NCI-H2227 (cell line): ENCODE data around the gene PTTG1IP.

Experiments used
- DNase-seq: peaks from one replicate; lab custom pipeline; 2025; ENCODE audit not compliant: unreplicated experiment; lab: John Stamatoyannopoulos, UW

The PTTG1IP gene

GRCh38 chr21:44866780-44867179 lies 6.7 kb downstream of the PTTG1IP start:
- peak; percentile 54 for DNase-seq

GRCh38 chr21:44865561-44866280 lies 7.8 kb downstream of the PTTG1IP start:
- no peak for DNase-seq

- DNase-seq = no peak
These were observed 10.4 kb downstream of the PTTG1IP start for GRCh38 chr21:44862869-44863685.

- DNase-seq = no peak
These were observed 14.7 kb downstream of the PTTG1IP start for GRCh38 chr21:44858791-44859190.

- DNase-seq = no peak
These were observed 15.2 kb downstream of the PTTG1IP start for GRCh38 chr21:44858291-44858690.

- DNase-seq = no peak
These were observed 16.2 kb downstream of the PTTG1IP start for GRCh38 chr21:44857127-44857892.

- no peak for DNase-seq
These were observed 17.4 kb downstream of the PTTG1IP start for GRCh38 chr21:44856131-44856530.

- no peak for DNase-seq
These were observed 17.9 kb downstream of the PTTG1IP start for GRCh38 chr21:44855572-44855971.

GRCh38 chr21:44854664-44855446 lies 18.6 kb downstream of the PTTG1IP start:
- DNase-seq = no peak

GRCh38 chr21:44854391-44854663 lies 19.2 kb downstream of the PTTG1IP start:
- no peak for DNase-seq

- no peak for DNase-seq
These were observed 19.7 kb downstream of the PTTG1IP start for GRCh38 chr21:44853601-44854390.

GRCh38 chr21:44850905-44851657 lies 22.4 kb downstream of the PTTG1IP start:
- no peak for DNase-seq

GRCh38 chr21:44850208-44850800 lies 23.2 kb downstream of the PTTG1IP start:
- DNase-seq = no peak

- no peak for DNase-seq
These were observed 23.8 kb downstream of the PTTG1IP start for GRCh38 chr21:44849616-44850130.

GRCh38 chr21:44848821-44849521 lies 24.5 kb downstream of the PTTG1IP start:
- no peak for DNase-seq

- no peak for DNase-seq
These were observed 26.0 kb downstream of the PTTG1IP start for GRCh38 chr21:44847261-44848056.

GRCh38 chr21:44846485-44847260 lies 26.8 kb downstream of the PTTG1IP start:
- peak; percentile 40 for DNase-seq
